Activated T-cell treated with anti-CD3 and anti-CD28 coated beads for 1 hour (primary cell): ENCODE data around the gene NSMCE3.
"Not testable (repeated sequence)": the region's sequence is repeated elsewhere in the genome, so short reads cannot be mapped to it uniquely, and the experiment has no call there.

Source experiments
- DNase-seq: peaks from one replicate; pipeline ENCODE4 v3.0.0-alpha.2; 2020; ENCODE audit warnings: low read depth

The NSMCE3 gene

DNA sequence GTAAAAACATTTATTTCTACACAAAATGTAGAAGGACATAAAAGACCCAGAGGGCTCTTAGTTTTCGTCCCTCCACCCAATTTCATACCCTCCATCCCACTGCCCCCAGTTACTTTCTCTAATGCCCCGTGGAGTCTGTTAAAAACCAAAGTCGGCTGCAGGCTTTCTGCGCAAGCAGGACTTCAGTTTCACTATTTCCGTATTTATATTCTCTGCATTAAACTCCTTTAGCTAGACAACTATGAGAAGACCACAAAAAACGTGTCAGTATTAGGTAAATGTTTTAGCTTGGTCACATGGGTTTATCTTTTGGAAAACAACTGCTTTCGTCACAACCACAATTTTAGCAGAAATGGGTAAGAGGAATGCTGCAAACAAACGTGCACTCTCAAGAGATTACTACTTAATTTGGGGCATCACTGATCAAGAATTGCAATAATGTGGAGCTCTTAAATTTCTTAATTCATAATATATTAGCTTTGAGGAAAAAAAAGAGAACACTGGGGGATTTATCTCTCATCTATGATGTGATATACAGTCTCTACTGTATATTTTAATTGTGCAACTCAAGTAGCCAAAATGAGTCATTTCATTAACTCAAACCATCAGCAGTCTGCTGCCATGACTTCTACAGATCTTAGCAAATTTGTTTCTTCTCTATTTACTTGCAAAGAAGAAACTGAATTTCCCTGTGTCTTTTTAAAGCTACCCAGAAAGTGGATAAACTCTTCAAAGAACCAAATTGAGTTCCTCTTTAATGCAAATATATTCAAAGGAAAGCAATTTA lies 740 bp upstream of the NSMCE3 start:
- no peak for DNase-seq

DNA sequence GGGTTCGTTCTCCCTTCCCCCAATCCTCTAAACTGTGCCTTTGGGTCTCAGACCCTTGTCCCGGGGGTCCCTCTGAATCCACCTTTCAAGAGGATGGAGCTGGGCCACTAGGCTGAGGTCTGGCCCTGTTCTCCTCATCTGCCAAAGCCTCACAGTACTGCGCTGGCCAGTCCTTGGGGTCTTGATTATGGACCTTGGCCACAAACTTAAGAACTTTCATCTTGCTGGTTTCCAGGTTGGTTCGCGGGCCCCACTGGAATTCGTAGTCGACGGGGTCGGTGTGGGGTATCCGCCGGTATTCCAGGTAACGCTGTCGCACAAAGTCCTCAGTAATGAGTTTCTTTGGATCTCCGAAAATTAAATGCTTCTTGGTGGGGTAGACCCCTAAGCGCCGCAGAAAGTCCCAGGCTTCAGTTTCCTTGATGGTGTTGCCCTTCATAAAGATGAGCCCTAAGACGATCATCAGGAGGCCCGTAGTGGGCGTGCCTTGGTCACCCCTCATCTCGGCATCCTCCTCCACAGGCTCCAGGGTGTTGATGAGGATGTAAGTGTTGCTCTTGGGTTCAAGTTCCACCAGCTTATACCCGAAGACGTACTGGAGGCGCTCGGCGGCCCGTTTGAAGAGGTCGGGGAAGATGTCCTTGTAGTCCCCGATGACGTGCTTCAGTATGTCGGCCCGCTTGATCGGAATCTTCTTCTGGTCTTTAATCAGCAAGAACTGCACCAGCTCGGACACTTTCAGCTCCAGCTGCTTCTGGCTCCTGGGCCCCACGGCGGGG lies 727 bp downstream of the NSMCE3 start:
- DNase-seq, result peak; percentile 27

DNA sequence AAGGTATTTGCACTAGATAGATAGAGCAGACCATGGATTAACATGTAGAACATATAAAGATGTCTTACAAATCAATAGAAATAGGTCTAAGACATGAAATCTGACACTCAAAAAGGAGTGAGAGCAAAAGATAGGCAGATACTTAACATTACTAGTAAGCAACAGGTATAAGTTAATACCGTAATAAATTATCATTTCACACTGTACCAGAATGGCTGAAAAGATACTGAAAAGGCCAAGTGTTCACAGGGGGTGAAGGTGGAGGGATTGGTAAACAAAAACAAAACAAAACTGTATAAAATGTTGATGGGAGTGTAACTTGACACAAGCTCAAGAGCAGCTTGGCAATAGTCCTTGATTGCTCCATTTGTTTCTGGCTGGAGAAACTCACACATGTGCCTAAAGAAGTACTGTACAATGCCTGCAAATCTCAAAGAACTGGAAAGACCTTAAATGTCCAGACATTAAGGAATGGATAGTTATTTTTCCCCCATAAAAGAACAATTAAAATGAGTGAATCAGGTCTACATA lies 3.5 kb downstream of the NSMCE3 start:
- no peak for DNase-seq

DNA sequence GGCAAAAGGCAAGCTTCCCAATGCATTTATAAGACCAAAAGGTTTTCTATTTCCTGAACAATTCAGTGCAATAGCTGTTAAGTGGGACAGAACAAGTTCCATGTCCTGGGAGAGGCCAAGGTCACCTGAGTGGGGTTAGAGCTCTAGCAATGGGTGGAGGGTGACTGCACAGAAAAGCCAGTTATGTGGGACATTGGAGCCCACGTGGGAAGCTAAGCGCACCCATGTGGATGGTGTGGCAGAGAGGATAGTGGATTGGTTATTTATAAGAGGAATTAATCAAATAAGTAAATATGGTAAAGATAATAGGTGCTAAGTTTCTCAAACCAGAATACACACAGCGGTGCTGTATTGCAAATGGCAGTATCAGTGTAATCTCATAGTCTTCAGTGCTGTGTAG lies 6.3 kb downstream of the NSMCE3 start:
- no peak for DNase-seq

DNA sequence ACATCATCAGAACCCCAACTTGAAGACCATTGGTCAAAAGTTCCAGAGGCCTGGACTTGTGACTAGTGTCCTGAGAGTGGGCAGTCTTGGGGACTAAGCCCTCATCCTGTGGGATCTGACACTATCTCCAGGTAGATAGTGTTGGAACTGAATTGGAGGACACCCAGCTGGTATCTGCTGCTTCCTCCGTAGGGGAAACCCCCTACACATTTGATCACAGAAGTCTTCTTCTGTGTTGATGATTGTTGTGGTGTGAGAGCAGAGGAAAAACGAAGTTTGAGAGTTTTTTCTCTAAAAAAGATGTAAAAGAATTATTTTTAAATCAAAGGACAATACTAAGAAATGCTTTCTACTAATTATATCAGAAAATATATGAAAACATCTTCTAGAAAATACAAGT lies 6.9 kb downstream of the NSMCE3 start:
- no peak for DNase-seq

DNA sequence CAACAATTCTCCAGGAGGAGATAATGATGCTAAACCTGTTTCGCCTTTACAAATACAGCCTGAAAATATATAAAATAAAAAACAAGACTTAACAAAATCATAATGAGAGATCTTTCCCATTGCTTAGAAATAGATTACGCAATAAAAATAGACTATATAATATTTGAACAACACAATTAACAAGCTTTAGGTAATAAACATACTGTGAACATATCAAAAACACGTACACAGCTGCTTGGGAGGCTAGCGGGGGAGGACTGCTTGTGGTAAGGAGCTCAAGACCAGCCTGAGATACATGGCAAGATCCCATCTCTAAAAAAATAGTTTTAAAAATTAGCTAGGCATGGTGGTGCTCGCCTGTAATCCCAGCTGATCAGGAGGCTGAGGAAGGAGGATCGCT lies 8.7 kb downstream of the NSMCE3 start:
- DNase-seq, result no peak

DNA sequence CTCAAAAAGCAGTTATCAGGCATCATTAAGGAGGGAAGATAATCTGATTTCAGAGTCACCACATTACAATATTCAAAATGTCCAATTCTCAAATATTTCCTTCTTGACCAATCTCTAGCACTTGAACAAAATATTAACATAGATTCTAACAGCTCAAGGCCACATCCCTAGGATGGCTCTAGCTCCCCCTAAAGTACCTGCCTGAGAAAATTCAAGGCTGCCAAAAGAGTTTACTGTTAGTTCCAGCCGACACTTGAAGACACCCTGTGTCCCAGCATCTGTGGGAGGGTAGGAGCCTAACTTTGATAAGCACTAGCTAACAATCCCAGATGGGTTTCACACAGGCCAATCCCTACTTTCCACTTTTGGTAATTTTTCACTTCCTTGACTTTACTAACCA lies 10.4 kb downstream of the NSMCE3 start:
- no peak for DNase-seq

DNA sequence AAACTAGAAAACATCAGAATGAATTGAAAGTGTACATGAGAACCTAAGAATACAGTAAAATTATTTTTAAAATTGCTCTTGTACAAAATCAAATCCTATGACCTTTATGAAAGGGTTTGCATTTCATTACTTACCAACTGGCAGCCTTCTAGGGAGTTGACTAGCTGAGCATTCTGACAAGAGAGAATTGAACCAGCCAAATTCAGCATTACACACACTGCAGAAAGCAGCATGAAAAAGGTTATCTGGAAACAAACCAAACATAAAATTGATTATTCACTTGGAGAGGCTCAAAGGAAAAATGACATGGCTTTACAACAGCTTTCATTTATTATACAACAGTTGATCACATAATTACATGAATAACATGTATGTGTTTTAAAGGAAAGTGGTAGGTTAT lies 17.4 kb downstream of the NSMCE3 start:
- no peak for DNase-seq

DNA sequence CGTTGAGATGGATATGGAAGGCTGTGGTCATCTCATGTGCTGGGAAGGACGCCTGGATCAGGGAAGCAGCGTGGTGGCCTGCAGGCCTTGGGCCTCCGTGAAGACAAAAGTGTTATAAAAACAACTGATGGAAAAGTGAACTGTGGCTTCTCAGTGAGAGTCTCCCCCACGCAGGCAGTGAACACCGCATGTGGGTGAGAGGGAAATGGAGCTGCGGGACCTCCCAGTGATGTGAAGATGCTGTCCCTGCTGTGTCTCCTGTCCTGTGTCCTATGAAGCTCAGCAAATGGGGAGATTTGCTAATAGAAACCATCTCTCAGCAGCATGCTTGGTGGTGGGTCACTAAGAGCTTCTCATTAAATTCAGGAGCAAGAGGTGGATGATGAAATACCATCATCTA lies 25.1 kb downstream of the NSMCE3 start:
- no peak for DNase-seq

DNA sequence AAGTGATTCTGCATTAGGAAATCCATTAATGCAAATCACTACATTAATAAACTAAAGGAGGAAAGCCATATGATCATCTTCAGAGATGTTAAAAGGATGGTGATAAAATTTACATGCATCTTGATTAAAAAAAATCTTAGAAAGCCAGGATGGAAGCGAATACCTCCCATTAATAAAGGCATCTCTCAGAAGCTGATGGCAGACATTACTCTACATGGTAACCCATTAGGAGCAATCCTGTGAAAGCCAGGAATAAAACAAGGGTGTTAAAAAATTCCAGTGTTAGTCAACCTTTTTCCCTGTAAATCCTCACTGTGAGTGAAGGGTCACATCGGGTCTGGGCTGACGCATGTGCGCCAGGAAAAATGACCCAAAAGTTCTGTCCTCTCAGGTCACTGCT lies 25.5 kb downstream of the NSMCE3 start:
- DNase-seq, result no peak

DNA sequence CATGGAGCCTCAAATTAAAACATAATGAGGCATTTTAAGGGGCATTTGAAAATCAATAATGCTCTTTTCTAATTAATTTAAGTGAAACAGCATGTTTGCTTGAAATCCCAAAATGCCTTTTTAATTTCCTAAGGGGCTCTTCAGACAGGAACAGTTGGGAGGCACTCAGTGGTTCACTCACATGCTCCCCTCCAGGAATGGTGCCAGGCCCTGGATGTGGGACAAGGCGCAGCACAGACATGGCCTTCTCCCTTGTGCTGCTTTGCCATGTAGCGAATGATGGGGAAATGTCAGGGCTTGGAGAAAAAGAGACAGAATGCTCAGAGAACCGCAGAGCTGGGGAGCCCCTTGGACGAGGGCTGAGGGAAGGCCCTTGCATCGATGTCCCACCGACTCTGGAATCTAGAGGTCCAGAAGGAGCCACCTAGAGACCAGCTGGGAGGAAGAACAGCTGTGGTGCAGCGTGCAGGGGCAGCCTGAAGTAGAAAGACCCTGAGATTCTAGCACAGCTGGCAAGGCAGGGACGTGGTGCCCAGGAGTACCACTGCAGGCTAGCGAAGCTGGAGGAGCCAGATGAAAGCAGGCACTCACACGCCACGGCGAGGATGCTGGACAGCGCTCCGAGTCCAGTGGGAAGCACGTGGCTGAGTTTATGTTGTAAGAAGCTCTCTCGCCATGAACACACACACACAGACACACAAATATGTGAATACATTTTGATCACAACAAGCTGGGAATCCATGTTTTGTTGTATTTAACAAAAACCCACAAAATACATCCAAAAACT lies 27.0 kb downstream of the NSMCE3 start:
- DNase-seq, result no peak

DNA sequence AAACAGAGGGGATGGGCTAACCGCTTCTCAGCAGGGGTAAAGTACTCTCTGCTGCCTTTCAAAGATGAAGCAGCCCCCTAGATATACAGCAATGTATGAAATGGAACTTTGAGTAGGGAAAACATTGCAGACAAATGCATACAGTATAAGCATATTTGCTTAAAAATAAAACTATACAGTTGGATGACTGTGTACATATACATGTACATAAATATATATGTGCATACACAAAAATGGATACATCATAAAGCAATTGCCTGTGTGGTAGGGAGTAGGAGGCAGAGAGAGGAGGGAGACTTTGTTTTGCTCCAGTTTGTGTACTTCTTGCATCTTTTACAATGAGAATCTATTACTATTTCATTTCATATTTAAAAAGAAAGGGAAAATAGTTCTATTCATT lies 28.4 kb downstream of the NSMCE3 start:
- no peak for DNase-seq

DNA sequence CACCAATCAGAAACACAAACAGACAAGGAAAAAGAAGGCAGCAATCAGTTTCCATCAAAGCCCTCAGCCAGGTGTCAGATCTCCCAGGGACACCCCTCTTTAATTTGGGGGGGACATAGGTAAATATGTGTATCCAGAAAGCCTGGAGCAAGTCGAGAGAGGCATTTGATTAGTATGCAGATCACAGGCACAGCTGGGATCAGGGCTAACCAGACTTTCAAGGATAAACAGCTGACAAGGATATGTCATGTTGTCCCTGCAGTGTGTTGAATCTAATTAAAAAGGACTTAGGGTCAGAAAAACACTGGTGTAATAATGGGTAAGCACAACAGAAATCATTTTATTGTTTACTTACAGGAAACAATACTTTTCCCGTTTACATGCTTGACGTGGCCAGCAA lies 30.2 kb downstream of the NSMCE3 start:
- DNase-seq, result no peak

DNA sequence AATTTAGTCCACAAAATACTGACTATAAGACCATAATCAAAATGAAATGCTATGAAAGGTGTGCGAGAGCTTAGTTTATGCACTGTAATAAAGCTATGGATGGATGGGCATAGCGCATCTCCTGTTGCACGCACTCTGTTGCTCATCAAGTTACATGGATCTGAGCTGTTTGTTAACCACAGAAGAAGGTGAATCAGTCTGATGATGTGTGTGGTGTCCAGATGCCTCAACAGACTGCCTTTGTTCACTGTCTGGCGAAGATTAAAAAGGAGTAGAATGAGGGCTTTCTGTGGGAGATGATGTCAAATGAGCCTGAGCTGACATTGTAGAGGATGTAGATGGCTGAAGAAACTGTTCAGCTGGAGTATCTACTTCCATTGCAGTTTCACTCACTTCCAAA lies 36.1 kb downstream of the NSMCE3 start:
- DNase-seq, result no peak

DNA sequence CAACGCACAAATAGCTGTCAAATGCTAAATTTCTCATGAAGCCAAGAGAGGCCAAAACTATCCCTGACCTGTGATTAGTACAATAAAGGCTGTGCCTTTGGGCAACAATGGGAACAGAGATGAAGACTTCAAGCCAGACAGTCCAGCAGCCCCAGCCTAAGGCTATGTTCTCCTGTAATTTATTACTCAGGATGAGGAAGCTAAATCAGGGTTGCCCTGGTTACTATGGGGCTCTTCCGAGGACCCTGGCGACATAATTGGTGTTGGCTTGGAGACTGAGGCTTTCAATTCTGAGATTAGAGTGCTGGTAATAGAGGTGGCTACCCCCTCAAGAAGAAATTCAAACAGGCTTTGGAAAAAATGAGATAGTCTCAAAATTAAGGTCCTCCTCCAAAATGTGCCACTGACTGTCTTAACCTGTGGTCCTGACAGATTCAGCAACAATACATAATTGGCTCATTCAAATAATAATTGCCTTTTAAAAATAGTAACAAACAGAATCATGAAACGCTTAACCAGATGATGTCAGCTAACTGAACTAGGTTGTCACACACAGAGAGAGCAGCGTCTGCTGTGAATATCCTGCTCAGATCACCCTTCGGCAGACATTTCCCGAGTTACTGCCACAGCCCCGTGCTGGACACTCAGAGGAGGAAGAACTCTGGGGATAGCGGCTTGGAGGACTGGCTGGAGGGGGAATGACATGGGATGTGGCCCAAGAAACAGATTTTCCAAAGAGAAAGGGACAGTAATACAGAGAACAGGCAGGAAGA lies 43.0 kb downstream of the NSMCE3 start:
- no peak for DNase-seq

DNA sequence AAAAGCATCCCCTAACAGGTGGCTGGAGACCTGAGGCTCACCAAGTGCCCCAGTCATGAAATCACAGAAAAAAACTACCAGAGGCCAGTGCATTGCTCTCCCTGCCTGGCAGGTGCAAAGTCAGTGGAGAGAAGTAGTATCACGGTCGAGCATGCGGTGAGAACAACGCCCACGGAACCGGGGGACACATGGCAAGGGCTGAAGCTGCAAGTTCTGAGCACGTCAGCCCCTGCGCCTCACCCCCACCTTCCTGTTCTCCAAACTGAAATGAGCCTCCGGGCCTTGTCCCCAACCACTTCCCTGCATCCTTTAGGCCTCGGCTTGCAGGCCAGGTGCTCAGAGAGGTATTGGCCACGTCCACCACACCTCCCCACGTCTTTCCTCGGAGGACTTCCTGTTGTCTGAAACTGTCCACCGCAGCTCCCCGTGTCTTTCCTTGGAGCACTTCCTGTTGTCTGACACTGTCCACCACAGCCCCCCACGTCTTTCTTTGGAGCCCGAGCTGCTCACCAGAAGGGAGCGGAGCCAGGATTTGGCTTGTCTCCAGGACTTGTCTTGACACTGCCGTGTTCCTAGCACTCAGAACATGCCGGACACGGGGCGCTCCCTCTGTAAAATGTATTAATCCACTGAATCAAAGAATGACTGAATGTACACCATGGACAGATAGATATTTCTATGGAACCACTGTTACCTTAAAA lies 43.9 kb downstream of the NSMCE3 start:
- DNase-seq, result no peak

DNA sequence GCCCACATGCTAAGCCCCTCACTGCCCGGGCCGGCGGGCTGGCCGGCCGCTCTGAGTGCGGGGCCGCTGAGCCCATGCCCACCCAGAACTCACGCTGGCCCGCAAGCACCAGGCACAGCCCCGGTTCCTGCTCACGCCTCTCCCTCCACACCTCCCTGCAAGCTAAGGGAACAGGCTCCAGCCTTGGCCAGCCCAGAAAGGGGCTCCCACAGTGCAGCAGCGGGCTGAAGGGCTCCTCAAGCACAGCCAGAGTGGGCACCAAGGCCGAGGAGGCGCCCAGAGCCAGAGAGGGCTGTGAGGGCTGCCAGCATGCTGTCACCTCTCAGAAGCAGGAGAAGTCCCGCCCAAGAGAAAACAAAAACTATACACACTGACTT lies 44.6 kb downstream of the NSMCE3 start:
- not testable (repeated sequence) for DNase-seq

DNA sequence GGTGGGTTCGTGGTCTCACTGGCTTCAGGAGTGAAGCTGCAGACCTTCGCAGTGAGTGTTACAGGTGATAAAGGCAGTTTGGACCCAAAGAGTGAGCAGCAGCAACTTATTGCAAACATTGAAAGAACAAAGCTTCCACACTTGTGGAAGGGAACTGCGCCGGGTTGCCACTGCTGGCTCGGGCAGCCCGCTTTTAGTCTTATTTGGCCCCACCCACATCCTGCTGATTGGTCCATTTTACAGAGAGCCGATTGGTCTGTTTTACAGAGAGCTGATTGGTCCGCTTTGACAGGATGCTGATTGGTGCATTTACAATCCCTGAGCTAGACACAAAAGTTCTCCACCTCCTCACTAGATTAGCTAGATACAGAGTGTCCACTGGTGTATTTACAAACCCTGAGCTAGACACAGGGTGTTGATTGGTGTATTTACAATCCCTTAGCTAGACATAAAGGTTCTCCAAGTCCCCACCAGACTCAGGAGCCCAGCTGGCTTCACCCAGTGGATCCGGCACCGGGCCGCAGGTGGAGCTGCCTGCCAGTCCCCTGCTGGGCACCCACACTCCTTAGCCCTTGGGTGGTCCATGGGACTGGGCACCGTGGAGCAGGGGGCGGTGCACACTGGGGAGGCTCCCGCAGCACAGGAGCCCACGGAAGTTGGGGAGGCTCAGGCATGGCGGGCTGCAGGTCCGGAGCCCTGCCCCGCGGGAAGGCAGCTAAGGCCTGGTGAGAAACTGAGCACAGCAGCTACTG lies 45.2 kb downstream of the NSMCE3 start:
- DNase-seq, result not testable (repeated sequence)

DNA sequence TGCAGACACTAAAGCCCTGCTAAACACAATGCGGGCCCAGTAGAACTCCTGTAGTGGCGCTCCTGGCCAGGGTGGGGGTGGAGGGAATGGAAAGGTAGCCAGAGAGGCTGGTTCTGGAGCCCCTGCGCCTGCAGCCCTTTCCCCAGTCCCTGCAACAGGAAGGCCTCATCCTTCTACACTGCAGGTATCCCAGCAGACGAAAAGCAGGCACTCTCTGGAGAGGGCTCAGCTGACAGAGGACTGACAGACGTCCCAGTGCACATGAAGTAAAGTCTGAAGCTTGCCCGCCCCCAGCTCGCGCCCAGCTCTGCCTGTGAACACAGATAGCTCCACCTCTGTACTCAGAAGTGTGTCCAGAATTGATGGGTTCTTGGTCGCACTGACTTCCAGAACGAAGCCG lies 46.0 kb downstream of the NSMCE3 start:
- DNase-seq, result no peak

DNA sequence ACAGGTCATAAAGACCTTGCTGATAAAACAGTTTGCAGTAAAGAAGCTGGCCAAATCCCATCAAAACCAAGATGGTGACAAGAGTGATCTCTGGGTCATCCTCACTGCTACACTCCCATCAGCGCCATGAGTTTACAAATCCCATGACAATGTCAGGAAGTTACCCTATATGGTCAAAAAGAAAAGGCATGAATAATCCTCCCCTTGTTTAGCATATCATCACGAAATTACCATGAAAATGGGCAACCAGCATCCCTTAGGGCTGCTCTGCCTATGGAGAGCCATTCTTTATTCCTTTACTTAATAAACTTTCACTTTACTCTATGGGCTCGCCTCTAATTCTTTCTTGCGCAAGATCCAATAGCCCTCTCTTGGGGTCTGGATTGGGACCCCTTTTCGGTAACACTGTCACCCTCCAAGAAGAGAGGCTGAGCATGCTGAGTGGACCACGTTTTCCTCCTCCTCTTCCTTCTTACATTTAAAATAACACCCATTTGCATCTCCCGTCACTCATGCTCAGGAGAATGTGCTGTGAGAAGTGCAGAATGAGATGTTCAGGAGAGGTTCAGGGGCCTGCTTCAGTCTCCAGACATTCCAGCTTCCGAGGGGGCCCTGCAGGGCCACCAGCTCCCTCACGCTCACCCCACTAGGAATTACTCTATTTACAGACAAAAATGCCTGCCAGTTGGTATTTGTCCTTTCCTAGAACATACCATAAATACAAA lies 47.3 kb downstream of the NSMCE3 start:
- DNase-seq, result no peak
